SKM-1 treated with dmso at 0.1 percent for 144 hours (cell line): ENCODE measurements around the gene NHS.
A peak's percentile ranks its signal among the peaks of the same experiment; 100 is the strongest.

Experiments used
- DNase-seq: peaks from one replicate; lab custom pipeline; 2025; ENCODE audit not compliant: unreplicated experiment; lab: John Stamatoyannopoulos, UW

Gene NHS

DNA sequence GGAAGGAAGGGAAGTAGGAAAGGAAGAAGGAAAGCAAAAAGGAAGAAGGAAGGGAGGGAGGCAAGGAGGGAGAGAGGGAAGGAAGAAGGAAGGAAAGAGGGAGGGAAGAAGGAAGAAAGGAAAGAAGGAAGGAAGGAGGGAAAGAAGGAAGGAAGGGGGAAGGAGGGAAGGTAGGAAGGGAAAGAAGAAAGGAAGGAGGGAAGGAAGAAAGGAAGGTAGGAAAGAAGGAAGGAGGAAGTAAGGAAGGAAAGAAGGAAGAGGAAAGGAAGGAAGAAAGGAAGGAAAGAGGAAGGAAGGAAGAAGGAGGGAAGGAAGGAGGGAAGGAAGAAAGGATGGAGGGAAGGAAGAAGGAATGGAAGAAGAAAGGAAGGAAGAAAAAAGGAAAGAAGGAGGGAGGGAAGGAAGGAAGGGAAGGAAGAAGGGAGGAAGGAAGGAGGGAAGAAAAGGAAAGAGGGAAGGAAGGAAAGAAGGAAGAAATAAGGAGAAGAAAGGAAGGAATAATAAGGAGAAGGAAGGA, 343.7 kb downstream of the NHS start:
- DNase-seq = no peak

- no peak for DNase-seq
Measured at GRCh38 chrX:17719711-17720110, 344.7 kb downstream of the NHS start.

- no peak for DNase-seq
Measured at GRCh38 chrX:17721715-17722114, 346.7 kb downstream of the NHS start.

DNA sequence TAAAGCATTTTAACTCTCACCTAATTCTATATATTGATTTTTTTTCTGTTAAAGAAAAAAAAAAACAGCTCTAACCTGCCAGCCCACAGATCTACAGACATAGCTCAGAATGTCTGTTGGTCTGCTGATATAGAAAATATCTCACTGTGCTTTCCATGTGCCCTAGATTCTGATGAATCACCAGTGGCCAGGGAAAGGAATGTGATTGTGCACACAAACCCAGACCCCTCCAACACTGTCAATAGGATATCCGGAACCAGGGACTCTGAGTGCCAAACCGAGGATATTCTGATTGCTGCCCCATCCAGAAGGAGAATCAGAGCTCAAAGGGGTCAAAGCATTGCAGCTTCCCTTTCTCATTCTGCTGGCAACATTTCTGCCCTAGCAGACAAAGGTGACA, 350.2 kb downstream of the NHS start:
- no peak for DNase-seq

GRCh38 chrX:17732138-17732783, 357.3 kb downstream of the NHS start:
- DNase-seq = no peak

GRCh38 chrX:17735406-17735805, 360.4 kb downstream of the NHS start:
- DNase-seq = no peak

GRCh38 chrX:17736478-17736855, 361.5 kb downstream of the NHS start:
- no peak for DNase-seq

- peak; percentile 16 for DNase-seq
Measured at GRCh38 chrX:17736856-17737709, 362.1 kb downstream of the NHS start, which contains the start of gene SCML1. Gene SCML1, plus strand, starts transcription at chrX:17737493. Its CDS starts 6,694 bp downstream, at chrX:17744187.

- DNase-seq = no peak
Measured at GRCh38 chrX:17737710-17737985, 362.6 kb downstream of the NHS start.

- DNase-seq = no peak
Measured at GRCh38 chrX:17737986-17738713, 363.1 kb downstream of the NHS start.

- no peak for DNase-seq
Measured at GRCh38 chrX:17738737-17739535, 363.9 kb downstream of the NHS start.

GRCh38 chrX:17740137-17741122, 365.4 kb downstream of the NHS start:
- DNase-seq = no peak

GRCh38 chrX:17741123-17741511, 366.1 kb downstream of the NHS start:
- DNase-seq = no peak

- no peak for DNase-seq
Measured at GRCh38 chrX:17743913-17744312, 368.9 kb downstream of the NHS start.

DNA sequence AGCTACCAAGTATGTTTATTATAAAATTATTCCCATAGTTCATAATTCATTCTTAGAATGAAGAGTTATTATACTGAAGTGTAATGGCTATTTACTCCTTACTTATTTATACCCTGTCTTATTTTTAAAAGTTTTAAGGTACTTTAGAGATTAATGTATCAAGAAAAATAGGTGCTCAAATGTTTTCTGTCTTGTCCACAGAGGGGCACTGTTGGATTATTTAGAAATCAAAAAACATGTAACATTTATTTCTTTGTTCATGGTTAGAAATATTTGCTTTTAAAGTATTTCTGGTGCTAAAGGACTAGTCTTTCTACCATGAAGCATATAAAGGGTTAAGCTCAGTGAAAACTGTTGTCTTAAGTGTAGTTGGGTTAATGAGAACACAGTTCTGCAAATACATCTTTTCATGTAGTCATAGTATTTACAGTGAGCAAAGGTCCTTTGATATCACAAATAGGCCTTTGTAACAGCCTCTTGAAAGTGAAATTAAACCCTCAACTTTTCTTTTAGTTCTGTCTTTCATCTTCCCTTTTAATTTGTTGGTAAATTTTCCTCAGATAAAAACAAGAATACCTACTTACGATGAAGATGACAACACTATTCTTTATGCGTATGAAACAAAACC, 370.0 kb downstream of the NHS start:
- no peak for DNase-seq

- DNase-seq = no peak
Measured at GRCh38 chrX:17747692-17748091, 372.7 kb downstream of the NHS start.

- no peak for DNase-seq
Measured at GRCh38 chrX:17748684-17749083, 373.7 kb downstream of the NHS start.

DNA sequence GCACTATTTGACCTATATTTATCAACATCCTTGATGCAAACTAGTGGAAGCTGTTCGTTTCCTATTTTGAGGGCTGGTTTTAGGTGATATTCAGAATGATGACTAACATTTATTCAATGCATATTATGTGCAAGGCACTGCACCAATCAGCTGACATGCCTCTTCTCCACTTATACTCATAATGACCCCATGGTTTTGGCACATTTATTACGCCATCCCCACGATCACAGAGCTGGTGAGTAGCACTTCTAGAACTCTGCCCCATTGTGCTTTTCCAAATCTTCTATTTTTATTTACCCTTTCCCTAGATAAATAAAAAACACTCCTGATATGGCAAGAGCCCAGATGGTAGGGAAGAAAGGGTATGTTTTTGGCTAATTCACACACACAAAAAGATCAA, 375.4 kb downstream of the NHS start:
- DNase-seq = no peak

DNA sequence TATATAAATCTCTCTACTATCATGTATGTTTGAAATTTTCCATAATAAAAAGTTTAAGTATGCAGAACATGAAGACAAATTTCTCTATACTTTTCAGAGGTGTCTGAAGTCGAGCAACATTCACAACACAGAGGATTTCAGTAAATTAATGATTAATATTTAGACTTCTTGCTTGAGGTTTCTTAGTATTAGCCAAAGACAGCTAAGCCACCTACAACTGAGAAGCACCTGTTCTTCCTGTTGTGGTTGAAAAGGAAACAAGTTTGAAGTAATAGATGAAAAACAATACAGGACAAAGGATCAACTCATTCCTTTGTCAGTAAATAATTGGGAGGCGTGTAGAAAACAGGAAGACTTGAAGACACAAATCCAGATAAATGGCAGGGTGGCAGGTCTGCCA, 383.4 kb downstream of the NHS start:
- no peak for DNase-seq
